K562 (cell line): ENCODE results near the gene MIEF2. TPM values are rescaled to one million over a fixed set of nuclear protein-coding genes. Genes with fewer than 3 reads are reported as not detected.
A peak's percentile ranks its signal among the peaks of the same experiment; 100 is the strongest.

Experiments used
- ATF1 ChIP-seq, 2 experiments: fragments of 450-650 bp in 1 of 2; IDR thresholded peaks; 2 replicates each; pipeline ENCODE4 v1.6.1; 2016; ENCODE audit warnings: missing compliant biosample characterization in 1 of 2, missing genetic modification characterization in 1 of 2
- ELF2 ChIP-seq: fragments of 250-450 bp; sonication (Bioruptor Pico); IDR thresholded peaks from 2 replicates; pipeline ENCODE4 v1.5.0; 2021; ENCODE audit warnings: mild to moderate bottlenecking
- EP300 ChIP-seq: IDR thresholded peaks from 2 replicates; pipeline ENCODE4 v1.6.1; 2012; ENCODE audit warnings: low read length, improper control_type of control experiment
- JUN ChIP-seq, 2 experiments: sonication (generic) in 1 of 2; formaldehyde crosslinking in 1 of 2; IDR thresholded peaks; 2 replicates each; pipeline versions ENCODE4 v1.6.1 to v1.8.0; 2012 to 2022; ENCODE audit warnings: borderline replicate concordance in 2 of 2, mild to moderate bottlenecking in 2 of 2, improper control_type of control experiment in 1 of 2, low read depth in 1 of 2, low read length in 1 of 2, missing genetic modification reagents in 1 of 2
- MAZ ChIP-seq, 2 experiments: fragments of 450-650 bp in 1 of 2; sonication (generic) in 1 of 2; formaldehyde crosslinking; IDR thresholded peaks in 1 of 2; conservative IDR thresholded peaks in 1 of 2; 2 replicates each; pipeline versions ENCODE4 v1.4.0 to v1.5.0; 2020; ENCODE audit warnings: mild to moderate bottlenecking in 1 of 2, missing genetic modification reagents in 1 of 2
- MEF2D ChIP-seq: conservative IDR thresholded peaks from 2 replicates; pipeline ENCODE4 v1.6.1; 2016; ENCODE audit warnings: low read depth, missing genetic modification characterization, missing compliant biosample characterization
- PHF20 ChIP-seq: fragments of 450-650 bp; IDR thresholded peaks from 2 replicates; pipeline ENCODE4 v1.6.1; 2018; ENCODE audit not compliant: partially characterized antibody
- RB1 ChIP-seq: fragments of 450-650 bp; IDR thresholded peaks from 2 replicates; pipeline ENCODE4 v1.6.1; 2017; ENCODE audit warnings: low read depth, mild to moderate bottlenecking
- SIN3A ChIP-seq, 2 experiments: fragments of 150-350 bp in 1 of 2; IDR thresholded peaks; 2 replicates each; pipeline ENCODE4 v1.6.1; 2011 to 2016; ENCODE audit warnings: borderline replicate concordance in 2 of 2, low read depth in 2 of 2, low read length in 2 of 2, mild to moderate bottlenecking in 2 of 2, moderate library complexity in 2 of 2; ENCODE audit not compliant: control insufficient read depth in 1 of 2
- SMARCA4 ChIP-seq: fragments of 450-650 bp; IDR thresholded peaks from 2 replicates; pipeline ENCODE4 v1.6.1; 2016
- SRF ChIP-seq, 2 experiments: fragments of 250-450, 450-650 bp in 1 of 2; sonication (Bioruptor Pico) in 1 of 2; sonication (generic) in 1 of 2; formaldehyde crosslinking; IDR thresholded peaks; 2 replicates each; pipeline versions ENCODE4 v1.5.0 to v1.5.1; 2020 to 2022; ENCODE audit warnings: mild to moderate bottlenecking in 1 of 2, missing genetic modification reagents in 1 of 2
- TAF9B ChIP-seq: fragments of 450-650 bp; IDR thresholded peaks from 2 replicates; pipeline ENCODE4 v1.6.1; 2018; ENCODE audit warnings: mild to moderate bottlenecking; ENCODE audit not compliant: partially characterized antibody
- ZBTB17 ChIP-seq: fragments of 450-650 bp; formaldehyde crosslinking; IDR thresholded peaks from 2 replicates; pipeline ENCODE4 v1.4.0; 2020; ENCODE audit warnings: mild to moderate bottlenecking
- polyA plus RNA-seq, 8 experiments: library from polyadenylated mRNA; depleted of rRNA in 4 of 8; stranded (reverse) in 5 of 8; unstranded in 3 of 8; fragments of >200 nt; fragmentation: Nextera tagmentation in 2 of 8; fragmentation: Illumina TruSeq in 1 of 8; extraction: Ambion mirVana in 2 of 8; extraction: Trizol in 1 of 8; gene quantifications; 2 replicates each; pipeline versions ENCODE4 v1.2.1 to v1.2.3, GENCODE V29; 2011 to 2014; ENCODE audit warnings: inconsistent platforms in 1 of 8, missing spikeins in 1 of 8
- total RNA-seq, 7 experiments: library from RNA; depleted of rRNA in 6 of 7; stranded (reverse); fragments of >200 nt in 6 of 7; fragmentation: Illumina TruSeq in 2 of 7; extraction: Trizol in 2 of 7; gene quantifications; 2 replicates each; pipeline versions ENCODE4 v1.2.1 to v1.2.3, GENCODE V29; 2011 to 2021; ENCODE audit warnings: low replicate concordance in 1 of 7
- TF ChIP-seq, protein P1 (sequence below): fragments of 450-650 bp; IDR thresholded peaks from 2 replicates; pipeline ENCODE4 v1.6.1; 2018; ENCODE audit not compliant: partially characterized antibody
- TF ChIP-seq, protein P2 (sequence below): sonication (generic); formaldehyde crosslinking; IDR thresholded peaks from 2 replicates; pipeline ENCODE4 v1.8.0; 2022; ENCODE audit warnings: missing genetic modification reagents, mild to moderate bottlenecking, moderate library complexity, borderline replicate concordance
- TF ChIP-seq, protein P3 (sequence below), 2 experiments: fragments of 450-650 bp; conservative IDR thresholded peaks; 2 replicates each; pipeline ENCODE4 v1.6.1; 2017; ENCODE audit warnings: mild to moderate bottlenecking in 2 of 2, moderate library complexity in 2 of 2
- TF ChIP-seq, protein P4 (sequence below): fragments of 450-650 bp; IDR thresholded peaks from 2 replicates; pipeline ENCODE4 v1.6.1; 2016; ENCODE audit warnings: low read depth, mild to moderate bottlenecking, moderate library complexity

MIEF2 gene
- total and polyA plus RNA-seq, 9 of the 15 experiments (the other 6 are each of a cell fraction or from before 2014, with no cell fraction given): 0.10 to 8.2 (median 2.4) TPM

DNA sequence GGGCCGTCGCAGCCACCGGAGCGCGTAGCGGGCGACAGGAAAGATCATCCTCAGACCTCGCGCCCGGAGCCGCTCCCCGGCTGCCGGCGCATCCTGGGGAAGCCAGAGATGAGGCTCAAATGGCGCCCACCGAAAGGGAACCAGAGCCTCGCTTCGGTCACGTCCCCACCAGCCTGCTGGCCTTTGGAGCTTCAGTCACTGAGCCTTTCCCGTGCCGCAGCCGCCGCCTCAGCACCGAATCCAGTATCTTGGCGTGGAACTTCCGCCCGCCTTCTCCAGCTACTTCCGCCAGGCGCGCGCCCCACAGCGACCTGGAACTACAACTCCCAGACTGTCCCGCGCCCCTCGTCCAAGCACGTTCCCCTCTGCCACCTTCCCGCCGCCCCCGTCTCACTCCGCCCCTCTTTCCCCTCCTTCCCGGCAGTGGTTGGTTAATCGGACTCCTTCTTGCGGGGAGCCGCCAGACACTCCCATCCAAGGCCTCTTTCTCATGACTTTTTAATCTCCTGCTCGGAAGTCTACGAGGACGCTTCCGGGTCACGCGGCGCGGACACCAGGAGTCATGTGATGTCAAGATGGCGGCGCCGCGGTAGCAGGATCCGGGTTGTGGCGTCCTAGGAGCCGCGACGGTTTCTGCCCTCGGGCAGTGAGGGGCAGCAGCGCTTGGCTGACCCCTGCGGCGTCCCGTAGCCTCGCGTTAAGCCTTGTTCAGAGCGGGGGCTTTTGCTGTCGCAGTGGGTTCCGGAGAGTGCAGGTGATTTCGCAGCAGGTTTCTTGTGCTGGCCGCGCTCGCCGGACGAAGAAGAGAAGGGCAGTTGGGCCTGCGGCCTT is 54.5 kb downstream of the MIEF2 start, which contains the start of the genes SMCR8 and TOP3A (continued):
- TF ChIP-seq ELF2 (CRISPR knock-in tag) (peak; percentile 92), JUN (IDR thresholded peaks at IDR 0.05; ENCODE audit: borderline replicate concordance, low read depth, low read length) (peak; percentile 12; the same call in 1 of the 2 replicates), JUN (CRISPR knock-in tag; IDR thresholded peaks at IDR 0.05; ENCODE audit: borderline replicate concordance) (no peak), EP300 (no peak), SRF (CRISPR knock-in tag; IDR thresholded peaks at IDR 0.05) (0 out of 4 replicates have a peak, but pooled peaks of 1 of the 2 experiments have one; percentile 7), PHF20 (peak; percentile 96), MAZ (CRISPR knock-in tag; conservative IDR thresholded peaks at IDR 0.05 in 1 of 2, IDR thresholded peaks at IDR 0.05 in 1 of 2) (peak; percentile 26; a peak in 2 of 4 replicates), ZBTB17 (CRISPR knock-in tag) (0 out of 2 replicates have a peak, but pooled peaks have one; percentile 37), SMARCA4 (no peak), SIN3A (IDR thresholded peaks at IDR 0.05; ENCODE audit: borderline replicate concordance in 2 of 2, control insufficient read depth in 1 of 2, low read depth in 2 of 2, low read length in 2 of 2) (peak; percentile 66 to 91; a peak in 2 of 4 replicates), RB1 (peak; percentile 23; the same call in 1 of the 2 replicates), TAF9B (peak; percentile 10), MEF2D (tag) (no peak), ATF1 (CRISPR knock-in tag; IDR thresholded peaks at IDR 0.05) (peak; percentile 59), ATF1 (tag; IDR thresholded peaks at IDR 0.05) (peak; percentile 80)
- TF ChIP-seq, protein P1, sequence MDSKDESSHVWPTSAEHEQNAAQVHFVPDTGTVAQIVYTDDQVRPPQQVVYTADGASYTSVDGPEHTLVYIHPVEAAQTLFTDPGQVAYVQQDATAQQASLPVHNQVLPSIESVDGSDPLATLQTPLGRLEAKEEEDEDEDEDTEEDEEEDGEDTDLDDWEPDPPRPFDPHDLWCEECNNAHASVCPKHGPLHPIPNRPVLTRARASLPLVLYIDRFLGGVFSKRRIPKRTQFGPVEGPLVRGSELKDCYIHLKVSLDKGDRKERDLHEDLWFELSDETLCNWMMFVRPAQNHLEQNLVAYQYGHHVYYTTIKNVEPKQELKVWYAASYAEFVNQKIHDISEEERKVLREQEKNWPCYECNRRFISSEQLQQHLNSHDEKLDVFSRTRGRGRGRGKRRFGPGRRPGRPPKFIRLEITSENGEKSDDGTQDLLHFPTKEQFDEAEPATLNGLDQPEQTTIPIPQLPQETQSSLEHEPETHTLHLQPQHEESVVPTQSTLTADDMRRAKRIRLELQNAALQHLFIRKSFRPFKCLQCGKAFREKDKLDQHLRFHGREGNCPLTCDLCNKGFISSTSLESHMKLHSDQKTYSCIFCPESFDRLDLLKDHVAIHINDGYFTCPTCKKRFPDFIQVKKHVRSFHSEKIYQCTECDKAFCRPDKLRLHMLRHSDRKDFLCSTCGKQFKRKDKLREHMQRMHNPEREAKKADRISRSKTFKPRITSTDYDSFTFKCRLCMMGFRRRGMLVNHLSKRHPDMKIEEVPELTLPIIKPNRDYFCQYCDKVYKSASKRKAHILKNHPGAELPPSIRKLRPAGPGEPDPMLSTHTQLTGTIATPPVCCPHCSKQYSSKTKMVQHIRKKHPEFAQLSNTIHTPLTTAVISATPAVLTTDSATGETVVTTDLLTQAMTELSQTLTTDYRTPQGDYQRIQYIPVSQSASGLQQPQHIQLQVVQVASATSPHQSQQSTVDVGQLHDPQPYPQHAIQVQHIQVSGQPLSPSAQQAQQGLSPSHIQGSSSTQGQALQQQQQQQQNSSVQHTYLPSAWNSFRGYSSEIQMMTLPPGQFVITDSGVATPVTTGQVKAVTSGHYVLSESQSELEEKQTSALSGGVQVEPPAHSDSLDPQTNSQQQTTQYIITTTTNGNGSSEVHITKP: peak; percentile 43
- TF ChIP-seq, protein P2, sequence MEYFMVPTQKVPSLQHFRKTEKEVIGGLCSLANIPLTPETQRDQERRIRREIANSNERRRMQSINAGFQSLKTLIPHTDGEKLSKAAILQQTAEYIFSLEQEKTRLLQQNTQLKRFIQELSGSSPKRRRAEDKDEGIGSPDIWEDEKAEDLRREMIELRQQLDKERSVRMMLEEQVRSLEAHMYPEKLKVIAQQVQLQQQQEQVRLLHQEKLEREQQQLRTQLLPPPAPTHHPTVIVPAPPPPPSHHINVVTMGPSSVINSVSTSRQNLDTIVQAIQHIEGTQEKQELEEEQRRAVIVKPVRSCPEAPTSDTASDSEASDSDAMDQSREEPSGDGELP (CRISPR knock-in tag): peak; percentile 40; the same call in 1 of the 2 replicates
- TF ChIP-seq, protein P3, sequence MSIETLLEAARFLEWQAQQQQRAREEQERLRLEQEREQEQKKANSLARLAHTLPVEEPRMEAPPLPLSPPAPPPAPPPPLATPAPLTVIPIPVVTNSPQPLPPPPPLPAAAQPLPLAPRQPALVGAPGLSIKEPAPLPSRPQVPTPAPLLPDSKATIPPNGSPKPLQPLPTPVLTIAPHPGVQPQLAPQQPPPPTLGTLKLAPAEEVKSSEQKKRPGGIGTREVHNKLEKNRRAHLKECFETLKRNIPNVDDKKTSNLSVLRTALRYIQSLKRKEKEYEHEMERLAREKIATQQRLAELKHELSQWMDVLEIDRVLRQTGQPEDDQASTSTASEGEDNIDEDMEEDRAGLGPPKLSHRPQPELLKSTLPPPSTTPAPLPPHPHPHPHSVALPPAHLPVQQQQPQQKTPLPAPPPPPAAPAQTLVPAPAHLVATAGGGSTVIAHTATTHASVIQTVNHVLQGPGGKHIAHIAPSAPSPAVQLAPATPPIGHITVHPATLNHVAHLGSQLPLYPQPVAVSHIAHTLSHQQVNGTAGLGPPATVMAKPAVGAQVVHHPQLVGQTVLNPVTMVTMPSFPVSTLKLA (conservative IDR thresholded peaks at IDR 0.05): peak; percentile 94 to 98
- TF ChIP-seq, protein P4, sequence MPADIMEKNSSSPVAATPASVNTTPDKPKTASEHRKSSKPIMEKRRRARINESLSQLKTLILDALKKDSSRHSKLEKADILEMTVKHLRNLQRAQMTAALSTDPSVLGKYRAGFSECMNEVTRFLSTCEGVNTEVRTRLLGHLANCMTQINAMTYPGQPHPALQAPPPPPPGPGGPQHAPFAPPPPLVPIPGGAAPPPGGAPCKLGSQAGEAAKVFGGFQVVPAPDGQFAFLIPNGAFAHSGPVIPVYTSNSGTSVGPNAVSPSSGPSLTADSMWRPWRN: peak; percentile 22; the same call in 1 of the 2 replicates
